SK-N-MC (cell line): Measurements from ENCODE around the gene MMP17.

Source experiments
- EZH2 ChIP-seq: fragments of 200-600 bp; sonication (generic); IDR thresholded peaks from one replicate; pipeline ENCODE4 v1.6.1; 2017; ENCODE audit warnings: antibody characterized with exemption
- POLR2AphosphoS5 ChIP-seq: IDR thresholded peaks from 2 replicates; pipeline ENCODE4 v1.6.1; 2012; ENCODE audit warnings: mild to moderate bottlenecking, low read depth, low read length, borderline replicate concordance

- no peak for TF ChIP-seq POLR2AphosphoS5
- TF ChIP-seq EZH2 = no peak
Observed at GRCh38 chr12:131882804-131883520, 54.8 kb downstream of the MMP17 start.
